ENCODE data around the gene DCAF4L1.

Gene DCAF4L1, protein sequence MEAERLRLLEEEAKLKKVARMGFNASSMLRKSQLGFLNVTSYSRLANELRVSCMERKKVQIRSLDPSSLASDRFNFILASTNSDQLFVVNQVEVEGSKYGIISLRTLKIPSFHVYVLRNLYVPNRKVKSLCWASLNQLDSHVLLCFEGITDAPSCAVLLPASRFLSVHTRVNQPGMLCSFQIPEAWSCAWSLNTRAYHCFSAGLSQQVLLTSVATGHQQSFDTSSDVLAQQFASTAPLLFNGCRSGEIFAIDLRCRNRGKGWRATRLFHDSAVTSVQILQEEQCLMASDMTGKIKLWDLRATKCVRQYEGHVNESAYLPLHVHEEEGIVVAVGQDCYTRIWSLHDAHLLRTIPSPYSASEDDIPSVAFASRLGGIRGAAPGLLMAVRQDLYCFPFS

DNA sequence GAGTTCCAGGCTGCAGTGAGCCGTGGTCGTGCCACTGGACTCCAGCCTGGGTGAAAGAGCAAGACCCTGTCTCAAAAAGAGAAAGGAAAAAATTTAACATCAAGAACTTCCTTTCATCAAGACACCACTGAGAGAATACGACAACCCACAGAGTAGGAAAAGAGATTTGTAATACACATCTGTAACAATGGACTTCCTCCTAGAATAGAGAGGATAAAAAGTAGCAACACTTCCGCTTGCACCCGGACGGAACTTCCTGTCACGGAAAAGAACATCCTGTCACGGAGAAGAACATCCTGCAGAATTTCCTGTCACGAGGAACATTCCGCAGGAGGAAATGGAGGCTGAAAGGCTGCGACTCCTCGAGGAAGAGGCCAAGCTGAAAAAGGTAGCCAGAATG is at the start of gene DCAF4L1:
TSS of gene DCAF4L1 (plus strand) at position 301 of the 400 bp plus-strand sequence. CDS start at position 338, 37 bp downstream.
- no peaks in the 10 kb centered on the region for H3K4me1 ChIP-seq (ENCODE audit: control insufficient read depth, insufficient read depth, low read length)
- no peak within 1 kb of the TSS for H3K4me3 ChIP-seq (ENCODE audit: low read length)
- no peaks in the 10 kb centered on the region for H3K27me3 ChIP-seq (ENCODE audit: control insufficient read depth, insufficient read depth, low read length)
- no peaks in the 10 kb centered on the region for H3K9me3 ChIP-seq (ENCODE audit: control insufficient read depth, low read length)
- H3K9ac ChIP-seq (ENCODE audit: low read length) = no peak within 1 kb of the TSS
- H3K36me3 ChIP-seq (ENCODE audit: control insufficient read depth, insufficient read depth, low read length) = no peaks in the 10 kb centered on the region

DNA sequence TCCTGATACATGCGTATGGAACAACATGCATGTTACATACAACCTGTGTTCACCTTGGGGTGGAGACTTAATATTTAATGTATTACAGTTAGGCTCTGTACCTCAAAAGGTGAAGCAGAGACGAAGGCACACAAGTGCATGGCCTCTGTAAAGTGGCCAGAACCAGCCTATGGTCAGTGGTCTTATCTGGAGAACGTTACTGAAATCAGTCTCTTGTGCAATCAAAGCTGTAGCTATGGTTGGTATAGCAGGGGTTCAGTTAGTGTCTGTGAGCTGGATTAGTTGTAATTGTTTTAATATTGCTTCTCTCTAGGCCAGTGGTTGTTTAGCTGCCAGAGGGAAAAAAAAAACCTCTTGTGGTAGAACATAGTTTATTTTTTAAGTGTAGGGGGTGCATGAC is 48.6 kb upstream of the DCAF4L1 start:
- H3K4me1 ChIP-seq (ENCODE audit: control insufficient read depth, insufficient read depth, low read length) = peaks cover 12% of the 10 kb centered on the region
- H3K36me3 ChIP-seq (ENCODE audit: control insufficient read depth, insufficient read depth, low read length) = no peaks in the 10 kb centered on the region
- H3K9me3 ChIP-seq (ENCODE audit: control insufficient read depth, low read length) = no peaks in the 10 kb centered on the region
- no peak overlapping the region for H3K9ac ChIP-seq (ENCODE audit: low read length)
- H3K27me3 ChIP-seq (ENCODE audit: control insufficient read depth, insufficient read depth, low read length) = no peaks in the 10 kb centered on the region
- no peak overlapping the region for H3K4me3 ChIP-seq (ENCODE audit: low read length)

DNA sequence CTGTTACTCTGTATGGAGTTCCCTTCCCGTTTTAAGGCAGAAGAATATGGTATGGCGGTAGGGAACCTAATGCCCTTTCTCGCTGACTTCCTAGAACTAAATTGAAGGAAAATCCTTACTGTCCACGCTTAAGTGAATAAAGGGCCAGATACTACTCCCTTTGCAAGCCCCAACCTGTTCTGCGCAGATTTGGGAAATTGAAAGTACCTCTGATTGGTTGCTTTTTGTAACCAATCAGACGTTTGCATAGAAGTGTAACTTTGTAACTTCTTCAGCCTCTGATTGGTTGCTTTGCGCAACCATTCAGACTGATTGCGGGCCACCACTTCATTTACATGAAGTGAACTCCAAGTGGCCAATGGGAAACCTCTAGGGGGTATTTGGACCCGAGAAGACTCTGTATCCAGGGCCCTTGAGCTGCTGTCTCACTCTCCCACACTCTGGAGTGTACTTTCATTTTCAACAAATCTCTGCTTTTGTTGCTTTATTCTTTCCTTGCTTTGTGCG is 47.5 kb upstream of the DCAF4L1 start:
- H3K9ac ChIP-seq (ENCODE audit: low read length) = no peak overlapping the region
- H3K36me3 ChIP-seq (ENCODE audit: control insufficient read depth, insufficient read depth, low read length) = no peaks in the 10 kb centered on the region
- H3K9me3 ChIP-seq (ENCODE audit: control insufficient read depth, low read length) = no peaks in the 10 kb centered on the region
- H3K27me3 ChIP-seq (ENCODE audit: control insufficient read depth, insufficient read depth, low read length) = no peaks in the 10 kb centered on the region
- H3K4me3 ChIP-seq (ENCODE audit: low read length) = no peak overlapping the region
- H3K4me1 ChIP-seq (ENCODE audit: control insufficient read depth, insufficient read depth, low read length) = peaks cover 12% of the 10 kb centered on the region

DNA sequence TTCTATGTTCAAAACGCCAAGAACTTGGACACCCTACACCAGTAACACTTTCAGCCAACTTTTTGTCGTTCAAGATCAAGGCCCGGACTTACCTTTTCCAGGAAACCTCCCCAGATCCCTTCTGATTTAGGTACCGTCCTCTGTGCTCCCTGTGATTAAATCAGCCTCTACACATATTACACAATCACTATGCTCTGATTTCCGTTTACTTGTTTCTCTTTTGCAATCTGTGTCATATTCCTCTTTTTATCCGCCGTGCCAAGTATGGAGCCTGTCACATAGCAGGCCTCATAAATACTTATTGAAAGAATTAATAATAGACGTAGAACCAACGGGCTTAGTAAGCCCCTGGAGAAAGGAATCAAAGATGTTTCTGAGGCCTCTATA is 47.0 kb upstream of the DCAF4L1 start:
- H3K27me3 ChIP-seq (ENCODE audit: control insufficient read depth, insufficient read depth, low read length) = no peaks in the 10 kb centered on the region
- no peak overlapping the region for H3K9ac ChIP-seq (ENCODE audit: low read length)
- peaks cover 12% of the 10 kb centered on the region for H3K4me1 ChIP-seq (ENCODE audit: control insufficient read depth, insufficient read depth, low read length)
- H3K9me3 ChIP-seq (ENCODE audit: control insufficient read depth, low read length) = no peaks in the 10 kb centered on the region
- peak overlapping the region; percentile 96 for H3K4me3 ChIP-seq (ENCODE audit: low read length)
- no peaks in the 10 kb centered on the region for H3K36me3 ChIP-seq (ENCODE audit: control insufficient read depth, insufficient read depth, low read length)

DNA sequence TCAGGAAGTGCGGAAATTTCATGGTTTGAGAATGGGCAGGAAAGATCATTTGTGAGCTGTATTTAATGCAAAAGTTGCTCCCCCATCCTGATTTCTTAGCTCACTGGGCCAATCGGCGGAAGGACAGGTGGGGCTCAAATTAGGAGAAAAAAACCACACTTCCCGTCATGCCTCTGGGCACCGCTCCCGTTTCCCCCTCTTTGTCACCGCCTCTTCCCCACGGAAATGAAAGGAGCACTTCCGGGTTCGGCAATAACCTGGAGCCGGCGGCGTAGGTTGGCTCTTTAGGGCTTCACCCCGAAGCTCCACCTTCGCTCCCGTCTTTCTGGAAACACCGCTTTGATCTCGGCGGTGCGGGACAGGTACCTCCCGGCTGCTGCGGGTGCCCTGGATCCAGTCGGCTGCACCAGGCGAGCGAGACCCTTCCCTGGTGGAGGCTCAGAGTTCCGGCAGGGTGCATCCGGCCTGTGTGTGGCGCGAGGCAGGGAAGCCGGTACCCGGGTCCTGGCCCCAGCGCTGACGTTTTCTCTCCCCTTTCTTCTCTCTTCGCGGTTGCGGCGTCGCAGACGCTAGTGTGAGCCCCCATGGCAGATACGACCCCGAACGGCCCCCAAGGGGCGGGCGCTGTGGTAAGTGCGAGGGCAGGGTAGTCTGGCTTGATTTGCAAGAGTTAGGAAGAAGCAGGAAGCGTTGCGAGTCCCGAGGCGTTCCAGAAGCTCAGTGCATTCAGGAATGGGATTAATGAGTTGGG is 46.5 kb upstream of the DCAF4L1 start, which contains the start of gene TMEM33:
TSS of gene TMEM33 (plus strand) at position 529 of the 751 bp plus-strand sequence. CDS start at position 585, 56 bp downstream.
- Histone ChIP-seq H3K9me3 (ENCODE audit: control insufficient read depth, low read length) (no peaks in the 10 kb centered on the region), H3K36me3 (ENCODE audit: control insufficient read depth, insufficient read depth, low read length) (no peaks in the 10 kb centered on the region), H3K4me1 (ENCODE audit: control insufficient read depth, insufficient read depth, low read length) (peaks cover 12% of the 10 kb centered on the region), H3K9ac (ENCODE audit: low read length) (peak within 1 kb of the TSS; percentile 92), H3K4me3 (ENCODE audit: low read length) (peak within 1 kb of the TSS; percentile 96), H3K27me3 (ENCODE audit: control insufficient read depth, insufficient read depth, low read length) (no peaks in the 10 kb centered on the region)

DNA sequence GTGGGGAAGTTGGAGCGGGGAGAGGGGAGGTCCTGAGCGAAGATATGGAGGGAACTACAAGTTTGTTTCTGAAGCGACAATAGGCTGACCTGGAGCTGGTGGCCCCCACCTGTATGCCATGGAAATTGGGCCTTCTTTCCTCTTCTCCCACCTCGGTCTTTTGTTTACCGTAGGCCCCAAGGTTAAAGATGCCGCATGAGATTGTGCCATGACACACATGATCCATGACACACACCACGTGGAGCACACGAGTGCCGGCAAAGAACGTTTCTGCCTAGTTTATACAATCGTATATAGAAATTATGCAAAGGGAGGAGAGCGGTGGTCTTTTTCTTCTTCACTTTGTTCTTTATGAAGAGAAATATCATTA is 45.9 kb upstream of the DCAF4L1 start:
- Histone ChIP-seq H3K4me1 (ENCODE audit: control insufficient read depth, insufficient read depth, low read length) (peaks cover 12% of the 10 kb centered on the region), H3K27me3 (ENCODE audit: control insufficient read depth, insufficient read depth, low read length) (no peaks in the 10 kb centered on the region), H3K9me3 (ENCODE audit: control insufficient read depth, low read length) (no peaks in the 10 kb centered on the region), H3K9ac (ENCODE audit: low read length) (peak overlapping the region; percentile 92), H3K4me3 (ENCODE audit: low read length) (peak overlapping the region; percentile 96), H3K36me3 (ENCODE audit: control insufficient read depth, insufficient read depth, low read length) (no peaks in the 10 kb centered on the region)

DNA sequence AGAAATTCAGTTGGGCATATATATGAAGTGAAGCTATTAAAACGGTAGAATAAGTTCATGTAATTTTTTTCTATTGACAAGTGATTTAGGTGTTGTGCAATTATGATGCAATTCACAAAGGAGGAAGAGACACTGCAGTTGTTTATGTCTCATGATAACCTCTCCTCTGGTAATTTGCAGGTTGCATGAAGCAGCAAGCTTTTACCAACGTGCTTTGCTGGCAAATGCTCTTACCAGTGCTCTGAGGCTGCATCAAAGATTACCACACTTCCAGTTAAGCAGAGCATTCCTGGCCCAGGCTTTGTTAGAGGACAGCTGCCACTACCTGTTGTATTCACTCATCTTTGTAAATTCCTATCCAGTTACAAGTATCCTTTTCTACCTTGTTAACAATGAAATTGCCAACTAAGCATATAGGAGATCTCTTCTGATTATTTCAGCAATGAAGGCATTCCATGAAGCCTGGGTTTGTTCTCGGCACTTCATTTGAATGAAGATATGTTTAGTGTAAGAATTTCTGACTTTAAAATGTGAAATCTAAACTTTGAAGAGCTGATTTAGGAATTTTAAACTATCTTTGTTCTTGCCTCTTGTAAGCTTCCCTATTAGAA is 42.4 kb upstream of the DCAF4L1 start:
- Histone ChIP-seq H3K9ac (ENCODE audit: low read length) (no peak overlapping the region), H3K4me1 (ENCODE audit: control insufficient read depth, insufficient read depth, low read length) (peaks cover 12% of the 10 kb centered on the region), H3K4me3 (ENCODE audit: low read length) (no peak overlapping the region), H3K36me3 (ENCODE audit: control insufficient read depth, insufficient read depth, low read length) (no peaks in the 10 kb centered on the region), H3K27me3 (ENCODE audit: control insufficient read depth, insufficient read depth, low read length) (no peaks in the 10 kb centered on the region), H3K9me3 (ENCODE audit: control insufficient read depth, low read length) (no peaks in the 10 kb centered on the region)

DNA sequence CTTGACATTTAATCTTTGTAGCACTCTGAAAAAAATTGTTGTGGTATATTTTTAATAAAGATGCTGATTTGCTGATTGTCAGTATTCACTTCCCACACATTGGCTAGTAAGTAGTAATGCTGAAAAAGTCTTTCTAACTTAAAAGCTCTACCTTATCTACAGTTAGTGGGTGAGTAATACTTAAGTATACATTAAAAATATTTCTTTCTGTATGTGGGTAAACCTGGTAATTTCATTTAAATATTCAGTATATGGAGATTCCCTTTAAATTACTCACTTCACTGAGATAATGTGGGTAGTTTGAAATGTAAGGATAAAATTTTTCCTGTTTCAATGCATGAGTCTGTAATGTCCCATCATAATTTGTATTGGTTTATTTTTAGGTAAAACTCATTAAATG is 40.7 kb upstream of the DCAF4L1 start:
- H3K9me3 ChIP-seq (ENCODE audit: control insufficient read depth, low read length) = no peaks in the 10 kb centered on the region
- no peaks in the 10 kb centered on the region for H3K27me3 ChIP-seq (ENCODE audit: control insufficient read depth, insufficient read depth, low read length)
- peaks cover 7% of the 10 kb centered on the region for H3K4me1 ChIP-seq (ENCODE audit: control insufficient read depth, insufficient read depth, low read length)
- no peak overlapping the region for H3K9ac ChIP-seq (ENCODE audit: low read length)
- H3K4me3 ChIP-seq (ENCODE audit: low read length) = no peak overlapping the region
- no peaks in the 10 kb centered on the region for H3K36me3 ChIP-seq (ENCODE audit: control insufficient read depth, insufficient read depth, low read length)

DNA sequence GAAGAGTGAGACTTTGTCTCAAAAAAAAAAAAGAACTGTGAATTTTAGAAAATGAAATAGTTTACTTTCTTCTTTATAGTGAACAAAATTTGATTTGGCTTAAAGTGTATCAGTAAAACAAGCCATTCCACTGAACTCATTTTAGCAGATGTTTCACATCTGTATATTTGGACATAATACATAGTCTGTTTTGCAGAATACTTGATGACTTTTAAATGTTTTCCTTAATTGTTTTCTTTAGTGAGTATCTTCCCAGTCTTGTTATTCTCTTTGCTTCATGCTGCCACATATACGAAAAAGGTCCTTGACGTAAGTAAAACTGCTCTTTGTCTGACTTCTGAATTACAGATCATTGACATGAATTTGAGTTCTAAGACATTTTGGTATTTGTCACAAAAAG is 38.0 kb upstream of the DCAF4L1 start:
- Histone ChIP-seq H3K9ac (ENCODE audit: low read length) (no peak overlapping the region), H3K9me3 (ENCODE audit: control insufficient read depth, low read length) (no peaks in the 10 kb centered on the region), H3K36me3 (ENCODE audit: control insufficient read depth, insufficient read depth, low read length) (no peaks in the 10 kb centered on the region), H3K4me1 (ENCODE audit: control insufficient read depth, insufficient read depth, low read length) (no peaks in the 10 kb centered on the region), H3K27me3 (ENCODE audit: control insufficient read depth, insufficient read depth, low read length) (no peaks in the 10 kb centered on the region), H3K4me3 (ENCODE audit: low read length) (no peak overlapping the region)

DNA sequence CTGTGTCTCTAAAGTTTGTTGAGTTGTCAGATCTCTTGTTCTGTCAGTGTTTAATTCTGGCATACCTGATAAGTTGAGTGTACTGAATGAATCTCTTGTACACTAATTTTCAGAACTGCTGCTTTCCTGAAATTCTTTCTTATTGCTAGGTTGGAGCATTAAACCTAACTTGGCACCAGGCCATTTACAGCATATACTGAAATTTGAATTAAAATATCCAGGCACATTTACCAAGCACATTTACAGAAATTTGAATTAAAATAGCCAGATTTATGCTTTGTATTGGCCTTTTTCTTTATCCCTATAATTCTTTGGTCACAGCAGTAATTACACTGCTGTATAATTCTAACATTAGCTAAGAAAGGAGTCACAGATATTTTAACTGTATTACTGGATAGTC is 37.5 kb upstream of the DCAF4L1 start:
- H3K9ac ChIP-seq (ENCODE audit: low read length) = no peak overlapping the region
- H3K9me3 ChIP-seq (ENCODE audit: control insufficient read depth, low read length) = no peaks in the 10 kb centered on the region
- no peaks in the 10 kb centered on the region for H3K4me1 ChIP-seq (ENCODE audit: control insufficient read depth, insufficient read depth, low read length)
- H3K27me3 ChIP-seq (ENCODE audit: control insufficient read depth, insufficient read depth, low read length) = no peaks in the 10 kb centered on the region
- H3K4me3 ChIP-seq (ENCODE audit: low read length) = no peak overlapping the region
- H3K36me3 ChIP-seq (ENCODE audit: control insufficient read depth, insufficient read depth, low read length) = no peaks in the 10 kb centered on the region

DNA sequence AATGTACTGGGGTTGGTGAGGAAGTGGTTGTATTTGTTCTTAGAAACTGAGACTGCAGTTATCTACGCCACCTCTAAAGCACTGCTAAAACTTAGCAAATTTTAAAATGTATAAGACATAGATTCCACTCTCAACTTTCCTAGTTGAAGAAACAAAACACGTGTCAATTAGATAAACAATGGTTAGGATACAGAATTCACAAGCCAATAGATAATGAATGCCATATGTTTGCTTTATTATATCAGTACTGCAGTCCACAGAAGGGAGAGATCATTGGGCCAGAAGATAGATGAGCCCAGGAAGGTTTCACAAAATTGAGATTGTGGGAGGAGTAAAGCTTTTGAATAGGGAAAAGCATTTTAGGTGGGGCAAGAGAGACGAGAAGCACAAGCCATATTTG is 32.0 kb upstream of the DCAF4L1 start:
- no peaks in the 10 kb centered on the region for H3K9me3 ChIP-seq (ENCODE audit: control insufficient read depth, low read length)
- no peak overlapping the region for H3K9ac ChIP-seq (ENCODE audit: low read length)
- H3K4me1 ChIP-seq (ENCODE audit: control insufficient read depth, insufficient read depth, low read length) = no peaks in the 10 kb centered on the region
- no peak overlapping the region for H3K4me3 ChIP-seq (ENCODE audit: low read length)
- H3K27me3 ChIP-seq (ENCODE audit: control insufficient read depth, insufficient read depth, low read length) = no peaks in the 10 kb centered on the region
- H3K36me3 ChIP-seq (ENCODE audit: control insufficient read depth, insufficient read depth, low read length) = no peaks in the 10 kb centered on the region

DNA sequence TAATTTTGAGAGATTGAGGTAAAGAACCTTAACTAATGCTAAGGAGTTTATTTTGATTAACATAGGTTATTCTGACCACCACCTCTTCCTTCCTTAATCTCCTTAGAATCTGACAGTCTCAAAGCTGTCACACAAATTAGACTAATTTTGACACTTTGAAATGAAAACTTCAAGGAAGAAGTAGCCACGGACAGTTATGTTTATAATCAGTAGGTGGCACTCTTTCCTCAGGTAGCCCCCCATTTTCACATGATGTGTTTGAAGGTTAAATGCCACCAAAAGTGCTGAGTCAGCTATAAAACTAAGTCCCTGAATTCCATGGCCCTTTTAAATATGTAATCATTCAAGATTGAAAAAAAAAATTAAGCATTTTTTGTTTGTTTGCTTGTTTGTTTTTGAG is 23.9 kb upstream of the DCAF4L1 start:
- Histone ChIP-seq H3K4me3 (ENCODE audit: low read length) (no peak overlapping the region), H3K9ac (ENCODE audit: low read length) (no peak overlapping the region), H3K27me3 (ENCODE audit: control insufficient read depth, insufficient read depth, low read length) (no peaks in the 10 kb centered on the region), H3K36me3 (ENCODE audit: control insufficient read depth, insufficient read depth, low read length) (no peaks in the 10 kb centered on the region), H3K4me1 (ENCODE audit: control insufficient read depth, insufficient read depth, low read length) (no peaks in the 10 kb centered on the region), H3K9me3 (ENCODE audit: control insufficient read depth, low read length) (no peaks in the 10 kb centered on the region)

Measured in mucosa of stomach (tissue), 1 donor.